Measurements from ENCODE around the gene SORBS1. TPM values are rescaled to one million over a fixed set of nuclear protein-coding genes. Genes with fewer than 3 reads are reported as not detected.

The SORBS1 gene
- total RNA-seq, 1 donor from 2014 or later = 221 TPM

GRCh38 chr10:95335933-95336699, 225.1 kb downstream of the SORBS1 start:
- Mint-ChIP-seq H3K9me3 (ENCODE audit: unreplicated experiment) (peaks cover 6% of the 10 kb centered on the region), H3K36me3 (ENCODE audit: unreplicated experiment) (peaks cover 5% of the 10 kb centered on the region), H3K27me3 (ENCODE audit: unreplicated experiment) (peaks cover 8% of the 10 kb centered on the region), H3K4me3 (ENCODE audit: unreplicated experiment) (no peak overlapping the region), H3K27ac (ENCODE audit: unreplicated experiment) (no peak overlapping the region), H3K4me1 (ENCODE audit: low read depth, unreplicated experiment) (no peaks in the 10 kb centered on the region)
- DNase-seq = no peak
- TF ChIP-seq CTCF (IDR thresholded peaks at IDR 0.05; ENCODE audit: partially characterized antibody, unreplicated experiment) = no peak

GRCh38 chr10:95334805-95335144, 226.4 kb downstream of the SORBS1 start:
- H3K4me3 Mint-ChIP-seq (ENCODE audit: unreplicated experiment) = no peak overlapping the region
- peaks cover 5% of the 10 kb centered on the region for H3K36me3 Mint-ChIP-seq (ENCODE audit: unreplicated experiment)
- peaks cover 6% of the 10 kb centered on the region for H3K9me3 Mint-ChIP-seq (ENCODE audit: unreplicated experiment)
- no peaks in the 10 kb centered on the region for H3K4me1 Mint-ChIP-seq (ENCODE audit: low read depth, unreplicated experiment)
- TF ChIP-seq CTCF (IDR thresholded peaks at IDR 0.05; ENCODE audit: partially characterized antibody, unreplicated experiment) = no peak
- no peak for DNase-seq
- no peak overlapping the region for H3K27ac Mint-ChIP-seq (ENCODE audit: unreplicated experiment)
- peaks cover 8% of the 10 kb centered on the region for H3K27me3 Mint-ChIP-seq (ENCODE audit: unreplicated experiment)

- H3K4me1 Mint-ChIP-seq (ENCODE audit: low read depth, unreplicated experiment) = no peaks in the 10 kb centered on the region
- TF ChIP-seq CTCF (IDR thresholded peaks at IDR 0.05; ENCODE audit: partially characterized antibody, unreplicated experiment) = no peak
- H3K4me3 Mint-ChIP-seq (ENCODE audit: unreplicated experiment) = no peak overlapping the region
- peaks cover 6% of the 10 kb centered on the region for H3K9me3 Mint-ChIP-seq (ENCODE audit: unreplicated experiment)
- H3K27me3 Mint-ChIP-seq (ENCODE audit: unreplicated experiment) = peaks cover 8% of the 10 kb centered on the region
- H3K36me3 Mint-ChIP-seq (ENCODE audit: unreplicated experiment) = peaks cover 5% of the 10 kb centered on the region
- DNase-seq = no peak
- H3K27ac Mint-ChIP-seq (ENCODE audit: unreplicated experiment) = no peak overlapping the region
Measured at GRCh38 chr10:95333997-95334804, 227.0 kb downstream of the SORBS1 start.

- H3K27me3 Mint-ChIP-seq (ENCODE audit: unreplicated experiment) = peaks cover 8% of the 10 kb centered on the region
- H3K9me3 Mint-ChIP-seq (ENCODE audit: unreplicated experiment) = peaks cover 5% of the 10 kb centered on the region
- H3K4me1 Mint-ChIP-seq (ENCODE audit: low read depth, unreplicated experiment) = no peaks in the 10 kb centered on the region
- peaks cover 5% of the 10 kb centered on the region for H3K36me3 Mint-ChIP-seq (ENCODE audit: unreplicated experiment)
- no peak for TF ChIP-seq CTCF (IDR thresholded peaks at IDR 0.05; ENCODE audit: partially characterized antibody, unreplicated experiment)
- DNase-seq = no peak
- no peak overlapping the region for H3K4me3 Mint-ChIP-seq (ENCODE audit: unreplicated experiment)
- H3K27ac Mint-ChIP-seq (ENCODE audit: unreplicated experiment) = no peak overlapping the region
Measured at GRCh38 chr10:95332666-95333249, 228.4 kb downstream of the SORBS1 start.

All from glutamatergic neuron (in vitro differentiated cells).